NCI-H1694 (cell line): Measurements from ENCODE around the gene GLYATL1B.
"Not testable (repeated sequence)": the region's sequence is repeated elsewhere in the genome, so short reads cannot be mapped to it uniquely, and the experiment has no call there.

Experiments
- DNase-seq: peaks from one replicate; lab custom pipeline; 2025; lab: John Stamatoyannopoulos, UW

The GLYATL1B gene

DNA sequence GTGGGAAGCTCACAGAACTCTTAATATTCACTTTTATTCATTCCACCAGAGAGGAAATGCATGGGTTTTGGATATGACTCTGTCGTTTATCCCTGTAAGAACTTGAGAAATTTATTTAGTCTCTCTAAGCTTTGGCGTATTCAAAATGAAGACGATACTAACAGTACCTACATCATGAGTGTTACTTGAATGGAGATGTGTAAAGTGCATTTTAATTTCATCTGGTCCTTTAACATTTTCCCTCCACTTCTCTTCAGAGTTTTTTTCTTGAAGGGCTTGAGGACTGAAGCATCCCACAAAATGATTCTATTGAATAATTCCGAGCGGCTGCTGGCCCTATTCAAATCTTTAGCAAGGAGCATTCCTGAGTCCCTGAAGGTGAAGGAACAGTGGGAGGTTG is at the start of gene GLYATL1B:
Gene GLYATL1B (plus strand): TSS at position 301 of the 400 bp plus-strand sequence. CDS start 0 bp downstream, at position 301.
- not testable (repeated sequence) for DNase-seq

- not testable (repeated sequence) for DNase-seq
Measured at GRCh38 chr11:59036542-59036941, 49.6 kb upstream of the GLYATL1B start.

- DNase-seq, result not testable (repeated sequence)
Measured at GRCh38 chr11:59037434-59037833, 48.7 kb upstream of the GLYATL1B start.

- no peak for DNase-seq
Measured at GRCh38 chr11:59040607-59041006, 45.5 kb upstream of the GLYATL1B start.

DNA sequence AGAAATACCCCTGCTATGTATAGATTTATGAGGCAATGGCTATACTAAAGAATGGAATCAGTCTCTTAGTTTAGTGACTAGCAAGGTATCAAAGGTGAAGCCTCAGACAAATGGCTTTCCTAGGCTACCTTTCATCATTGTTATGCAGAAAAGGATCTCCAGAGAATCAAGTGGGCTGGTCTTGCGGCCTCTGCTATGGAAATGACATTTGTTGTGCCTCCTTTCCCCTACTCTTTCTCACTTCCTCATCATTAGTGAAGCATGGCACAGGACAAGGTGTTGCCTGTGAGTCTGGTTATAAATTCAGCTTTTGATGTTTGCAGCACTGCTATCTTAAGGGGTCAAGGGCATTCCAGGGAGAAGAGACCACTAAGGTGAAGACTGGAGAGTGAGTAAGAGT is 34.7 kb upstream of the GLYATL1B start:
- not testable (repeated sequence) for DNase-seq

DNA sequence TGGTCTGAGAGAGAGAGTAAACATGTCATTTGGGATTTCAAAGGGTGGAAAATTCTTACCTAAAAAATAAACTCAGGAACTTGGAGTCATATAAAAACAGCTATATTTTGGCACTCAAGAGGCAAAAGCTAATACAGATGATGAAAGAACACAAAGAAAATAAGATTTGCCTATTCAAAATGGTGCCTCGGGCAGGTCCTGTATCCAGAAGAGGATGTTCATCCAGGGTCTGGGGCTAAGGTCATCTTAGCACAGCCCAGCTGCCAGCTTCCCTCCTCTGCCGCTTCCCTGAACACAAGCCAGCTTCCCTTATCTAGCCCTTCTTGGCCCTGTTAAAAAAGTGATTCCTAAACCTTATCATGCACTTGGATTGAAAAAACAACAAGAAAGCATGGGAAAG is 33.8 kb upstream of the GLYATL1B start:
- DNase-seq, result not testable (repeated sequence)

DNA sequence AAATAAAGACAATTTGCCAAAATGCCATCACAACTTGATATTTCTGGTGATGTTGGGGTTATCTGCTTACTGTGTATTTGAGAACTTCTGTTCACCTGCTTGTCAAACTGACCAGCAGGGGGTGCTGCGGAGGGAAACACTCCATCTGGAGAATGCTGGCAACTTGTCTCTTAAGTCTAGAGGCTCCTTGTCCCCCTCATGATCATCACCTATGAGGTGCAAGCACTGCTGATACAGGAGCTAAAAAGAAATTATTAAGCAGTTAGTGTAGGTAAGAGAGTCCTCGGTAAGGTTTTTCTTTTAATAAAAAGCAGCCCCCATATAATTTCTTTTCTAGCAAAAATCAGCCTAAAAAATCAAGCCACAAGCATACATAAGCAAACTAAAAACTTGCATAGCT is 32.7 kb upstream of the GLYATL1B start:
- no peak for DNase-seq

- not testable (repeated sequence) for DNase-seq
Measured at GRCh38 chr11:59058120-59059033, 27.7 kb upstream of the GLYATL1B start.

DNA sequence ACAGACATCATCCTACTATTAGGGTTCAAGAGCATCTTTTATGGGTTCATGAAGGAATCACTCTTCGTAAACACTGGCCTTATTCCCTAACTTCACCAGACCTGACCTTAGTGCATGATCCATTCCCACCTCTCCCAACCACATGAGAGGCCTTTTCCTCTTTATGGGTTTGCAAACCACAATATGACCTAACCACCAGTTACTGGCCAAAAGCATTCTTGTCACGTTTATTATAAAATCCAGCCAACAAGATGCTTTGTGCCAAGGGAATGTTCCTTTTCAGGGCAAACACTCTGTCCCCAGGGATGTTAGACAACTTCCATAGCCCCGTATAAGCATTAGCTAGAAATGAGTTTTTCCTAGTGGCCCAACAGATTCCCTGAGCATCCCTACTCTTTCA is 26.0 kb upstream of the GLYATL1B start:
- not testable (repeated sequence) for DNase-seq

DNA sequence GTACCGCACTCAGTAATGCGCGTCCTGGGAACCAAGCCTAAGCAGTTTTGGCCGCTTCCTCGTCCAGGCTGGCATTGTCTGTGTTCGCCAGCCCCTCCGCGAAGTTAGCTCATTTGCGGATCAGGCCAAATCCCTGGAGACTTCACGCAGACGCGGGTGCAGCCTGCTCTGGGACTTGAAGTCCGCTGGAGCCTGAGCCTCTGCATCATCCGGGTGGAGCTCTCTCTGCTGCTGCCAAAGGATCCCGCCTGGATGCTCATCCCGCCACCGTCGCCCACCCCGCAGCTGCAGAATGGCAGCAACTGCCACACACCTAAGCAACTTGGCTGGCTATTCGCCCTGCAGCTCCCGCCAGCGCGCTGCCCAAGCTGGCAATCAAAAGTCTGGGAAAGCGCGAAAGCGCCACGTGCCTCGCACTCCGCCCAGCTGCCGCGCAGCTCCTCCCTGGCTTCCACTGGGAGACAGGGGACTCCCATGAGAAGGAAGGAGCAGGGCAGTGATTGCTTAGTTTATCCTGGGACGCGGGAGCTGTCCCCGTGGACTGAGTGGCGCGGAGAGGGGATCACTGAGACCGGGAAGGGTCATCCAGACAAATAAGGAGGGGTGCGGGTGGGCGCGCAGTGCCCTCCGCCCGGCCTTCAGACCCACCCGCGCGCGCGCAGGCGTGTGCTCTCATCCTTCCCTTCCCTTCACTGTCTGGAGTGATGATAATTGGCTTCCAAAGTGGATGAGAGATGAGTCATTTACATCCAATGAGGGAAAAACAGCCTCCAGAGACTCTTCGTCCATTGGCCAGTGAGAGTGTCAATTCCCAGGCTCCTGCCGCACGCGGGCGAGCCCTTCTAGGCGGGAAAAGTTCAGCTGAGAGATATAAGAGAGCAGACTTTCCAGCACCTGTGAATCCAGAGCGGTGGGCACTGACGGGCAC is 23.2 kb upstream of the GLYATL1B start:
- DNase-seq, result no peak

GRCh38 chr11:59063996-59064727 is 21.9 kb upstream of the GLYATL1B start:
- DNase-seq, result not testable (repeated sequence)

GRCh38 chr11:59069087-59069486 is 17.0 kb upstream of the GLYATL1B start:
- no peak for DNase-seq

- no peak for DNase-seq
Measured at GRCh38 chr11:59076876-59077571, 9.1 kb upstream of the GLYATL1B start.

- no peak for DNase-seq
Measured at GRCh38 chr11:59078435-59078834, 7.7 kb upstream of the GLYATL1B start.

GRCh38 chr11:59079086-59079485 is 7.0 kb upstream of the GLYATL1B start:
- no peak for DNase-seq

- not testable (repeated sequence) for DNase-seq
Measured at GRCh38 chr11:59080421-59080820, 5.7 kb upstream of the GLYATL1B start.

GRCh38 chr11:59081430-59082020 is 4.6 kb upstream of the GLYATL1B start:
- not testable (repeated sequence) for DNase-seq

- DNase-seq, result no peak
Measured at GRCh38 chr11:59088162-59088561, 2.1 kb downstream of the GLYATL1B start.

DNA sequence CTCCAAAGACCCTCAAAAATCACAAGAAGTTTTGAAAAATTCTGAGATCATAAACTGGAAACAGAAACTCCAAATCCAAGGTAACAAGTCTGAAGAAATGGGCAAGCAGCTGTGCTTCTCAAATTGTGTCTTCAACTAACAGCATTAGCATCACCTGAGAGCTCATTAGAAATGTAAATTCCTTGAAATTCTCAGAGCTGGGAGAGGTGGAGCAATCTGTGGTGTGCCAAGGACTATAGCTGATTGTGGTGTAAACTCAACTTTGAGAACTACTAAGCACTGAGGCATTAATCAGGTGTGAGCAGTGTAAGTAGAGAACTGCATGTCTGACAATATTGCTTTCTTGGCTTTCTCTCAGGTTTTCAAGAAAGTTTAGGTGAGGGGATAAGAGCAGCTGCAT is 7.5 kb downstream of the GLYATL1B start:
- DNase-seq, result not testable (repeated sequence)

DNA sequence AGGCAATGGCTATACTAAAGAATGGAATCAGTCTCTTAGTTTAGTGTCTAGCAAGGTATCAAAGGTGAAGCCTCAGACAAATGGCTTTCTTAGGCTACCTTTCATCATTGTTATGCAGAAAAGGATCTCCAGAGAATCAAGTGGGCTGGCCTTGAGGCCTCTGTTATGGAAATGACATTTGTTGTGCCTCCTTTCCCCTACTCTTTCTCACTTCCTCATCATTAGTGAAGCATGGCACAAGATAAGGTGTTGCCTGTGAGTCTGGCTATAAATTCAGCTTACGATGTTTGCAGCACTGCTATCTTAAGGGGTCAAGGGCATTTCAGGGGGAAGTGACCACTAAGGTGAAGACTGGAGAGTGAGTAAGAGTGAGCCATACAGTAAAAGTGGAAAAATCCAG is 9.1 kb downstream of the GLYATL1B start:
- DNase-seq, result not testable (repeated sequence)
